Right lobe of liver (tissue), 6 donors: ENCODE measurements around the gene PLPPR5. TPM values are rescaled to one million over a fixed set of nuclear protein-coding genes. Genes with fewer than 3 reads are reported as not detected.

Experiments
- ATAC-seq, 4 donors: fragments of 200-7000 bp; cut with Tn5 transposase; one replicate each; pipeline ENCODE4 v1.9.1; 2020; ENCODE audit warnings: mild to moderate bottlenecking in 4 of 4, moderate library complexity in 4 of 4
- DNase-seq, 3 donors: peaks; one replicate each; pipeline ENCODE4 v3.0.0-alpha.2; 2020
- H3K27ac ChIP-seq, 3 donors: fragments of 200-600 bp; one replicate each; pipeline ENCODE4 v1.8.0; 2022
- H3K27me3 ChIP-seq, 2 donors: fragments of 200-600 bp; one replicate each; pipeline ENCODE4 v1.8.0; 2022
- H3K36me3 ChIP-seq, 4 donors: fragments of 200-600 bp; sonication (generic) in 1 of 4; one replicate each; pipeline versions ENCODE4 v1.5.1 to v1.8.0; 2017 to 2022; ENCODE audit warnings: control low read depth in 1 of 4
- H3K4me1 ChIP-seq, 4 donors: fragments of 200-600 bp; sonication (generic) in 1 of 4; one replicate each; pipeline versions ENCODE4 v1.5.1 to v1.8.0; 2017 to 2022; ENCODE audit warnings: control low read depth in 1 of 4
- H3K4me3 ChIP-seq, 3 donors: fragments of 200-600 bp; one replicate each; pipeline ENCODE4 v1.8.0; 2022
- H3K9me3 ChIP-seq, 4 donors: fragments of 200-600 bp; sonication (generic) in 1 of 4; one replicate each; pipeline versions ENCODE4 v1.5.1 to v1.8.0; 2017 to 2022; ENCODE audit warnings: control low read depth in 1 of 4
- POLR2A ChIP-seq: fragments of 450-650 bp; IDR thresholded peaks from one replicate; pipeline ENCODE4 v1.6.1; 2017; ENCODE audit warnings: antibody characterized with exemption, mild to moderate bottlenecking
- WGBS: methylation state at CpG from one replicate; pipeline ENCODE4 v1.1.6; 2018; ENCODE audit warnings: low coverage, low lambda C conversion rate; ENCODE audit not compliant: insufficient coverage; ENCODE audit errors: missing lambda C conversion rate; 5-methylcytosine and 5-hydroxymethylcytosine counted together
- intact Hi-C, 2 donors: fragments of 100-400 bp; cut with DNase I; formaldehyde crosslinking; loops; one replicate each; pipeline versions ENCODE4 v1.11.2 to v1.14.1; 2022
- total RNA-seq, 6 experiments: library from RNA; depleted of rRNA in 2 of 6; stranded (reverse); fragments of >200 nt in 2 of 6; fragmentation: NEBNext Ultra II Directional in 3 of 6; extraction: Animal tissue kit (Norgen Biotek cat#: 25700) in 3 of 6; gene quantifications; one replicate each; pipeline versions ENCODE4 v1.1.0 to v1.2.4, GENCODE V29; 2016 to 2023
- TF ChIP-seq, protein P1 (sequence below), 4 donors: fragments of 200-600 bp in 3 of 4; fragments of 450-650 bp in 1 of 4; IDR thresholded peaks; one replicate each; pipeline versions ENCODE4 v1.5.1 to v1.8.0; 2016 to 2022; ENCODE audit warnings: antibody characterized with exemption in 4 of 4, mild to moderate bottlenecking in 2 of 4
- donor health status: DM: no; HTN: yes; CAD: no.
- donor health status: DM: no; HTN: no; CAD: no.
- donor health status: DM: no; HTN: no; CAD: no.
- donor health status: DM: no; HTN: yes; CAD: no.
- donor health status: DM: no; HTN: yes; CAD: no.

The PLPPR5 gene
- total RNA-seq, 6 experiments from 2014 or later = not detected

- Histone ChIP-seq H3K36me3 (no peaks in the 10 kb centered on the region), H3K27ac (no peak overlapping the region), H3K9me3 (no peaks in the 10 kb centered on the region), H3K27me3 (no peaks in the 10 kb centered on the region), H3K4me3 (no peak overlapping the region), H3K4me1 (no peaks in the 10 kb centered on the region)
- no peak for DNase-seq
- WGBS = 60% methylated on average over 2 of the region's 2 CpGs
- no peak for ATAC-seq
- intact Hi-C loops = no loop called here
- TF ChIP-seq, protein P1, sequence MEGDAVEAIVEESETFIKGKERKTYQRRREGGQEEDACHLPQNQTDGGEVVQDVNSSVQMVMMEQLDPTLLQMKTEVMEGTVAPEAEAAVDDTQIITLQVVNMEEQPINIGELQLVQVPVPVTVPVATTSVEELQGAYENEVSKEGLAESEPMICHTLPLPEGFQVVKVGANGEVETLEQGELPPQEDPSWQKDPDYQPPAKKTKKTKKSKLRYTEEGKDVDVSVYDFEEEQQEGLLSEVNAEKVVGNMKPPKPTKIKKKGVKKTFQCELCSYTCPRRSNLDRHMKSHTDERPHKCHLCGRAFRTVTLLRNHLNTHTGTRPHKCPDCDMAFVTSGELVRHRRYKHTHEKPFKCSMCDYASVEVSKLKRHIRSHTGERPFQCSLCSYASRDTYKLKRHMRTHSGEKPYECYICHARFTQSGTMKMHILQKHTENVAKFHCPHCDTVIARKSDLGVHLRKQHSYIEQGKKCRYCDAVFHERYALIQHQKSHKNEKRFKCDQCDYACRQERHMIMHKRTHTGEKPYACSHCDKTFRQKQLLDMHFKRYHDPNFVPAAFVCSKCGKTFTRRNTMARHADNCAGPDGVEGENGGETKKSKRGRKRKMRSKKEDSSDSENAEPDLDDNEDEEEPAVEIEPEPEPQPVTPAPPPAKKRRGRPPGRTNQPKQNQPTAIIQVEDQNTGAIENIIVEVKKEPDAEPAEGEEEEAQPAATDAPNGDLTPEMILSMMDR (IDR thresholded peaks at IDR 0.05) = no peak
- no peak for TF ChIP-seq POLR2A
These were observed 101.4 kb downstream of the PLPPR5 start for GRCh38 chr1:98903261-98903660.

GRCh38 chr1:98898940-98899339 is 105.7 kb downstream of the PLPPR5 start:
- no peak for ATAC-seq

GRCh38 chr1:98897479-98897878 is 107.2 kb downstream of the PLPPR5 start:
- no peak for ATAC-seq
- Histone ChIP-seq H3K4me3 (no peak overlapping the region), H3K27me3 (no peaks in the 10 kb centered on the region), H3K9me3 (no peaks in the 10 kb centered on the region), H3K4me1 (no peaks in the 10 kb centered on the region), H3K27ac (no peak overlapping the region), H3K36me3 (no peaks in the 10 kb centered on the region)
- DNase-seq = no peak
- intact Hi-C loops = no loop called here
- TF ChIP-seq, protein P1 (IDR thresholded peaks at IDR 0.05) = no peak
- no peak for TF ChIP-seq POLR2A
- 59% methylated on average over 2 of the region's 2 CpGs for WGBS

More at GRCh38 chr1:98898940-98899339, 105.7 kb downstream of the PLPPR5 start:
- Histone ChIP-seq H3K27ac (no peak overlapping the region), H3K4me3 (no peak overlapping the region), H3K4me1 (no peaks in the 10 kb centered on the region), H3K27me3 (no peaks in the 10 kb centered on the region), H3K9me3 (no peaks in the 10 kb centered on the region), H3K36me3 (no peaks in the 10 kb centered on the region)
- DNase-seq = no peak
- TF ChIP-seq, protein P1 (IDR thresholded peaks at IDR 0.05) = no peak
- no peak for TF ChIP-seq POLR2A
- 90% methylated on average over 1 of the region's 2 CpGs for WGBS
- intact Hi-C loops = no loop called here

GRCh38 chr1:98896711-98897445 is 107.8 kb downstream of the PLPPR5 start:
- 83% methylated on average over 6 of the region's 6 CpGs for WGBS
- DNase-seq (no peak), ATAC-seq (no peak)
- Histone ChIP-seq H3K4me3 (no peak overlapping the region), H3K36me3 (no peaks in the 10 kb centered on the region), H3K27me3 (no peaks in the 10 kb centered on the region), H3K4me1 (no peaks in the 10 kb centered on the region), H3K9me3 (no peaks in the 10 kb centered on the region), H3K27ac (no peak overlapping the region)
- no peak for TF ChIP-seq POLR2A
- TF ChIP-seq, protein P1 (IDR thresholded peaks at IDR 0.05) = no peak
- intact Hi-C loops = no loop called here
